Measurements from ENCODE around the gene TYMP. TPM values are rescaled to one million over a fixed set of nuclear protein-coding genes. Genes with fewer than 3 reads are reported as not detected.

Gene TYMP
- polyA plus RNA-seq, 2 donors: 35.7 to 48.0 TPM

- WGBS, 2 donors: 87 to 88% methylated on average over 24 of the region's 24 CpGs
- Histone ChIP-seq H3K4me1 (ENCODE audit: control insufficient read depth in 2 of 2, insufficient read depth in 2 of 2, low read length in 1 of 2) (peaks cover 10 to 28% of the 10 kb centered on the region in 2 donors), H3K27ac (ENCODE audit: low read depth in 2 of 2, low read length in 1 of 2) (no peak overlapping the region)
These were observed 27.0 kb downstream of the TYMP start for GRCh38 chr22:50502628-50503474.

DNA sequence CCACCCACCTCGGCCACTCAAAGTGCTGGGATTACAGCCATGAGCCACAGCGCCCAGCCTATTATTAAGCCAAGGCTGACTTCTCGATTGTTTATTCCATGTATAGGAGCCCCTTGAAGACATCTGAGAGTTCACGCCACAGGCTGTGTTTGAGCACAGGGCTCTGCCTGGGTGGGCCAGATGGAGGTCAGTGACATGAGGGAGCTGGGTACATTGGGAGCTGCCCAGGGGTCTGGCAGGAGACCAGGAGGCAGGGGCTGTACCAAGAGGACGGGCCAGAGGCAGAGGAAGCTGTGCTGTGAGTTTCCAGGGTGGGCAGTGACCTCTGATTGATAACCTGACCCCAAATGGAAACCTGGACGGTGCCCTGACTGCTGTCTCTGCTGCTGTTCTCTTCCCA, 27.7 kb downstream of the TYMP start:
- Histone ChIP-seq H3K9me3 (ENCODE audit: control insufficient read depth in 2 of 2, insufficient read depth in 1 of 2, low read depth in 1 of 2, low read length in 1 of 2) (no peaks in the 10 kb centered on the region), H3K36me3 (ENCODE audit: control insufficient read depth in 2 of 2, insufficient read depth in 2 of 2, low read length in 1 of 2) (peaks cover 0 to 30% of the 10 kb centered on the region in 2 donors), H3K4me3 (ENCODE audit: low read depth in 1 of 2, low read length in 2 of 2) (no peak overlapping the region), H3K27me3 (ENCODE audit: control insufficient read depth in 1 of 2, insufficient read depth in 2 of 2, low read length in 2 of 2) (no peaks in the 10 kb centered on the region), H3K27ac (ENCODE audit: low read depth in 2 of 2, low read length in 1 of 2) (no peak overlapping the region), H3K4me1 (ENCODE audit: control insufficient read depth in 2 of 2, insufficient read depth in 2 of 2, low read length in 1 of 2) (peaks cover 10 to 31% of the 10 kb centered on the region in 2 donors)
- WGBS, 2 donors: 81 to 82% methylated on average over 6 of the region's 6 CpGs

More at GRCh38 chr22:50502628-50503474, 27.0 kb downstream of the TYMP start:
- Histone ChIP-seq H3K4me3 (ENCODE audit: low read depth in 1 of 2, low read length in 2 of 2) (no peak overlapping the region), H3K27me3 (ENCODE audit: control insufficient read depth in 1 of 2, insufficient read depth in 2 of 2, low read length in 2 of 2) (no peaks in the 10 kb centered on the region), H3K36me3 (ENCODE audit: control insufficient read depth in 2 of 2, insufficient read depth in 2 of 2, low read length in 1 of 2) (peaks cover 0 to 30% of the 10 kb centered on the region in 2 donors), H3K9me3 (ENCODE audit: control insufficient read depth in 2 of 2, insufficient read depth in 1 of 2, low read depth in 1 of 2, low read length in 1 of 2) (no peaks in the 10 kb centered on the region)

DNA sequence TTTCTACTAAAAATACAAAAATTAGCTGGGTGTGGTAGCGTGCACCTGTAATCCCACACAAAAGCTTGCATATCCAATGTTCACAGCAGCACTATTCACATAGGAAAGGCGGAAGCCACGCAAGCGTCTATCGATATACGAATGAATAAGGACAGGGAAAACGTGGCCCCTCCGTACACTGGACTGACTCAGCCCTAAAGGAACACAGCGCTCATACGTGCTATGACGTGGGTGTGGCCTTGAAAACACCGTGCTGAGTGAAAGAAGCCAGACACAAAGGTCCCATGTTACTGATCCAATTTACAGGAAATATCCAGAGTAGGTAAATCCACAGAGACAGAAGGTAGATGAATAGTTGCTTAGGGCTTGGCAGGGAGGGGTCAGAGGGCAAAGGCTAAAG, 29.4 kb downstream of the TYMP start:
- 78 to 90% methylated on average over 12 of the region's 12 CpGs for WGBS, 2 donors
- Histone ChIP-seq H3K27ac (ENCODE audit: low read depth in 2 of 2, low read length in 1 of 2) (no peak overlapping the region), H3K4me3 (ENCODE audit: low read depth in 1 of 2, low read length in 2 of 2) (no peak overlapping the region), H3K4me1 (ENCODE audit: control insufficient read depth in 2 of 2, insufficient read depth in 2 of 2, low read length in 1 of 2) (peaks cover 0 to 14% of the 10 kb centered on the region in 2 donors), H3K36me3 (ENCODE audit: control insufficient read depth in 2 of 2, insufficient read depth in 2 of 2, low read length in 1 of 2) (peaks cover 0 to 22% of the 10 kb centered on the region in 2 donors), H3K9me3 (ENCODE audit: control insufficient read depth in 2 of 2, insufficient read depth in 1 of 2, low read depth in 1 of 2, low read length in 1 of 2) (no peaks in the 10 kb centered on the region), H3K27me3 (ENCODE audit: control insufficient read depth in 1 of 2, insufficient read depth in 2 of 2, low read length in 2 of 2) (no peaks in the 10 kb centered on the region)

GRCh38 chr22:50498322-50498890, 31.4 kb downstream of the TYMP start:
- Histone ChIP-seq H3K4me1 (ENCODE audit: control insufficient read depth in 2 of 2, insufficient read depth in 2 of 2, low read length in 1 of 2) (peaks cover 0 to 3% of the 10 kb centered on the region in 2 donors), H3K9me3 (ENCODE audit: control insufficient read depth in 2 of 2, insufficient read depth in 1 of 2, low read depth in 1 of 2, low read length in 1 of 2) (no peaks in the 10 kb centered on the region), H3K27ac (ENCODE audit: low read depth in 2 of 2, low read length in 1 of 2) (peak overlapping the region; percentile 49 to 84), H3K4me3 (ENCODE audit: low read depth in 1 of 2, low read length in 2 of 2) (no peak overlapping the region), H3K27me3 (ENCODE audit: control insufficient read depth in 1 of 2, insufficient read depth in 2 of 2, low read length in 2 of 2) (no peaks in the 10 kb centered on the region), H3K36me3 (ENCODE audit: control insufficient read depth in 2 of 2, insufficient read depth in 2 of 2, low read length in 1 of 2) (peaks cover 0 to 10% of the 10 kb centered on the region in 2 donors)
- WGBS, 2 donors: 9 to 17% methylated on average over 13 of the region's 13 CpGs

GRCh38 chr22:50497093-50497492, 32.7 kb downstream of the TYMP start:
- no peaks in the 10 kb centered on the region for H3K27me3 ChIP-seq (ENCODE audit: control insufficient read depth in 1 of 2, insufficient read depth in 2 of 2, low read length in 2 of 2)
- no peaks in the 10 kb centered on the region for H3K36me3 ChIP-seq (ENCODE audit: control insufficient read depth in 2 of 2, insufficient read depth in 2 of 2, low read length in 1 of 2)
- no peak overlapping the region for H3K4me3 ChIP-seq (ENCODE audit: low read depth in 1 of 2, low read length in 2 of 2)
- 75 to 78% methylated on average over 6 of the region's 6 CpGs for WGBS, 2 donors
- no peak overlapping the region for H3K27ac ChIP-seq (ENCODE audit: low read depth in 2 of 2, low read length in 1 of 2)
- H3K4me1 ChIP-seq (ENCODE audit: control insufficient read depth in 2 of 2, insufficient read depth in 2 of 2, low read length in 1 of 2): peaks cover 0 to 3% of the 10 kb centered on the region in 2 donors
- no peaks in the 10 kb centered on the region for H3K9me3 ChIP-seq (ENCODE audit: control insufficient read depth in 2 of 2, insufficient read depth in 1 of 2, low read depth in 1 of 2, low read length in 1 of 2)

DNA sequence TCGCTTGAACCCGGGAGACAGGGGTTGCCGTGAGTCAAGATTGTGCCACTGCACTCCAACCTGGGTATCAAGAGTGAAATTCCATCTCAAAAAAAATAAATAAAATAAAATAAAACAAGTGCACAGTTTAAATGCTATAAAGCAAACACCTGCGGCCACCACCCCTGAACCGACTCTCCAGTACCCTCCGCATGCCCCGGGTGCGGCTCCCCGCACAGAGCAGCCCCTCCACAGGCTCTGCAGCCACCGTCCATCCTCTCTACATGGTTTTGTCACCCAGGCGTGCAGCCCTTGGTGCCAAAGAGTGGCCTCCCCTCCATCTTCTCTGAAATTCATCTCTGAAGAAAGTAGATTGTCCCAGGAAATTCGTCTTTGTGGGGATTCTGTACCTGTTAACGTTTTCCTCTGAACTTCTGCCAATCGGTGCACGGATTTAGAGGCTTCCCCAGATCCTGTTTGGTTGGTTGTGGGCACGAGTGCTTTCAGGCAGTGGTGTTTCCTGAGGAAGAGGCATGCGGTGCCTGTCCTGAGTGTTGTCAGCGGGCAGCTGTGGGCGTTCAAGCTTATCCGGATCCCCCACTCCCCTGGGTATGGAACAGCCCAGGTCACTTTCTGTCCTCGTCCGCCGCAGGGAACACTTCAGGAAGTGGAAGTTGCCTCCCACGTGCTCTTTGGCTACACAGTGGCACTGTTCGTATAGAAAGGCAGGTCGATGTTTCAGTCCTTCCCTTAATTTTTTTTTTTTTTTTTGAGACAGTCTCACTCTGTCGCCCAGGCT, 39.1 kb downstream of the TYMP start:
- no peaks in the 10 kb centered on the region for H3K27me3 ChIP-seq (ENCODE audit: control insufficient read depth in 1 of 2, insufficient read depth in 2 of 2, low read length in 2 of 2)
- no peaks in the 10 kb centered on the region for H3K36me3 ChIP-seq (ENCODE audit: control insufficient read depth in 2 of 2, insufficient read depth in 2 of 2, low read length in 1 of 2)
- H3K4me1 ChIP-seq (ENCODE audit: control insufficient read depth in 2 of 2, insufficient read depth in 2 of 2, low read length in 1 of 2): peaks cover 0 to 3% of the 10 kb centered on the region in 2 donors
- no peak overlapping the region for H3K4me3 ChIP-seq (ENCODE audit: low read depth in 1 of 2, low read length in 2 of 2)
- H3K9me3 ChIP-seq (ENCODE audit: control insufficient read depth in 2 of 2, insufficient read depth in 1 of 2, low read depth in 1 of 2, low read length in 1 of 2): no peaks in the 10 kb centered on the region
- WGBS, 2 donors: 65 to 68% methylated on average over 27 of the region's 27 CpGs
- no peak overlapping the region for H3K27ac ChIP-seq (ENCODE audit: low read depth in 2 of 2, low read length in 1 of 2)

DNA sequence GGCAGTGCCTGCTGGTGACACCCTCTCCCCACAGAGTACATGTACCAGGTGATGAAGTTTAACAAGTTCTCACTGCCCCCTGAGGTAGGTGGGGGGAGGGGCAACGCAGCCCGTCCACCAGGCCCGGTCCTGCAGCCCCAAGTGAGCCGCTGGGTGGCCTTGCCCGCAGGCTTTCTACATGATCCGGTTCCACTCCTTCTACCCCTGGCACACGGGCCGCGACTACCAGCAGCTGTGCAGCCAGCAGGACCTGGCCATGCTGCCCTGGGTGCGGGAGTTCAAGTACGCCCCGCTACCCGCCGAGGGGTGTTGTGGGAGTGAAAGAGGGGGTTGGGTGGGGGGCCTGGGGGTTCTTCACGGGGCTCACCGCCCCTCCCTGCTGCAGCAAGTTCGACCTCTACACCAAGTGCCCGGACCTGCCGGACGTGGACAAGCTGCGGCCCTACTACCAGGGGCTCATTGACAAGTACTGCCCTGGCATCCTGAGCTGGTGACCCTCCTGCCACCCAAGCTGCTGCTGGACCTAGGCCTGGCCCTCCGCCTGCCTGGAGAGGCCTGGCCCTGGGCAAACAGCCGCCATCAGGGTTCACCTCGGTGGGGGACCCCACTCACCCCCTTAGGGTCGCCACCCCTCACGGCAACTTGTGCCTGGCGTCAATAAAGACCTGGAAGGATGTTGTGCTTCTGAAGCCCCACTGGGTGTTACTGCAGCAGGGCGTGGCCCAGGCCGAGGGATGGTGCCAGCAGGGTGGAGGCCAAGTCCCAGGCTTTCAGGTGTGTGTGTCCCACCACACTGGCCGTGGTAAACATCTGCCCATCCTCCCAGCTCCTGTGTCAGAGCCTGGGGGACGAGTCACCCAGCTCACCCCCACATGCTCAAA, 40.2 kb downstream of the TYMP start:
- no peak overlapping the region for H3K27ac ChIP-seq (ENCODE audit: low read depth in 2 of 2, low read length in 1 of 2)
- no peaks in the 10 kb centered on the region for H3K27me3 ChIP-seq (ENCODE audit: control insufficient read depth in 1 of 2, insufficient read depth in 2 of 2, low read length in 2 of 2)
- WGBS, 2 donors: 78 to 81% methylated on average over 31 of the region's 31 CpGs

DNA sequence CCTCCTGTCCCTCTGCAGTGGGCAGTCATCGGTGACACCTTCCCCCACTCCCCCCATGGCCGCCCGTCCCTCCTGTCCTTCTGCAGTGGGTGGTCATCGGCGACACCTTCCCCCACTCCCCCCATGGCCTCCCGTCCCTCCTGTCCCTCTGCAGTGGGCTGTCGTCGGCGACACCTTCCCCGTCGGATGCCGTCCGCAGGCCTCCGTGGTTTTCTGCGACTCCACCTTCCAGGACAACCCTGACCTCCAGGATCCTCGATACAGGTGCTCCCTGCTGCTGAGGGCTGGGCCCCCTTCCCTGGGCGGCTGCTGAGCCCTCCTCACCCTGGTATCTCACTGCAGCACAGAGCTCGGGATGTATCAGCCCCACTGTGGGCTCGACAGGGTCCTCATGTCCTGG, 40.9 kb downstream of the TYMP start:
- no peak overlapping the region for H3K4me3 ChIP-seq (ENCODE audit: low read depth in 1 of 2, low read length in 2 of 2)
- 77 to 78% methylated on average over 19 of the region's 19 CpGs for WGBS, 2 donors
- H3K4me1 ChIP-seq (ENCODE audit: control insufficient read depth in 2 of 2, insufficient read depth in 2 of 2, low read length in 1 of 2): peaks cover 0 to 4% of the 10 kb centered on the region in 2 donors
- H3K27me3 ChIP-seq (ENCODE audit: control insufficient read depth in 1 of 2, insufficient read depth in 2 of 2, low read length in 2 of 2): no peaks in the 10 kb centered on the region
- H3K27ac ChIP-seq (ENCODE audit: low read depth in 2 of 2, low read length in 1 of 2): no peak overlapping the region
- no peaks in the 10 kb centered on the region for H3K9me3 ChIP-seq (ENCODE audit: control insufficient read depth in 2 of 2, insufficient read depth in 1 of 2, low read depth in 1 of 2, low read length in 1 of 2)
- no peaks in the 10 kb centered on the region for H3K36me3 ChIP-seq (ENCODE audit: control insufficient read depth in 2 of 2, insufficient read depth in 2 of 2, low read length in 1 of 2)

More for the DNA sequence above, 40.2 kb downstream of the TYMP start:
- no peaks in the 10 kb centered on the region for H3K36me3 ChIP-seq (ENCODE audit: control insufficient read depth in 2 of 2, insufficient read depth in 2 of 2, low read length in 1 of 2)
- no peak overlapping the region for H3K4me3 ChIP-seq (ENCODE audit: low read depth in 1 of 2, low read length in 2 of 2)
- H3K9me3 ChIP-seq (ENCODE audit: control insufficient read depth in 2 of 2, insufficient read depth in 1 of 2, low read depth in 1 of 2, low read length in 1 of 2): no peaks in the 10 kb centered on the region
- H3K4me1 ChIP-seq (ENCODE audit: control insufficient read depth in 2 of 2, insufficient read depth in 2 of 2, low read length in 1 of 2): peaks cover 0 to 4% of the 10 kb centered on the region in 2 donors

All from esophagus (tissue), 2 donors.